Activated T-cell treated with anti-CD3 and anti-CD28 coated beads, Interleukin-2, amount 50 U/mL, for 4 hours (primary cell): ENCODE data around the gene TDO2. TPM values are rescaled to one million over a fixed set of nuclear protein-coding genes. Genes with fewer than 3 reads are reported as not detected.
"Not testable (repeated sequence)": the region's sequence is repeated elsewhere in the genome, so short reads cannot be mapped to it uniquely, and the experiment has no call there.

Experiments used
- ATAC-seq, 2 donors: fragments of 200-7000 bp; cut with Tn5 transposase; one replicate each; pipeline ENCODE4 v1.10.0; 2021
- DNase-seq: peaks from one replicate; pipeline ENCODE4 v3.0.0-alpha.2; 2020
- H3K27me3 Mint-ChIP-seq: one replicate; pipeline ENCODE4 v1.8.0; 2021; ENCODE audit warnings: low read depth, mixed read lengths
- H3K36me3 Mint-ChIP-seq: one replicate; pipeline ENCODE4 v1.8.0; 2022; ENCODE audit warnings: mixed read lengths; ENCODE audit not compliant: insufficient read depth
- H3K4me1 Mint-ChIP-seq: one replicate; pipeline ENCODE4 v1.8.0; 2021; ENCODE audit warnings: low read depth, mixed read lengths
- H3K4me3 Mint-ChIP-seq: one replicate; pipeline ENCODE4 v1.8.0; 2021; ENCODE audit warnings: mild to moderate bottlenecking, moderate library complexity, mixed read lengths
- H3K9me3 Mint-ChIP-seq: one replicate; pipeline ENCODE4 v1.8.0; 2021; ENCODE audit warnings: mixed read lengths
- total RNA-seq, 3 donors: library from RNA; stranded (reverse); gene quantifications; one replicate each; pipeline ENCODE4 v1.2.1, GENCODE V29; 2021

The TDO2 gene
- total RNA-seq, 3 donors from 2014 or later = 0.16 TPM; not detected in 2

DNA sequence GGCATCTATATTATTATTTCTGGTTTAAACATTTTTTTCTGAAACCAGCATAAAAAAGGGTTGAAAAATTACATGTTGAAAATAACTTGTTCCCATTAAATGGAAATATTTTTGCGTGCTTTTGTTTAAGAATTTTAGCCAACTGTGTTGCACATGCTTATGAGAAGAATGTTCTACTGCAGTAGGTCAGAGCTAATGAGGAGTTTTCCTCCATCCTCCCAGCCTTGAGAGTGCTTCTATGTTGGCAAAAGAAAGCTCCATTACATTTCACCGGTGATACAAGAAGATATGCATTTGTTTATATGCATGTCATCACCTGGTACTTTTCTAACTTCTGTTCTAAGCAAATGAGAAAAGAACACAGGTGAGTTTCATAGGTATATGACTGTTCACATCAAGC lies 13.6 kb upstream of the TDO2 start:
- peaks cover 8% of the 10 kb centered on the region for H3K27me3 Mint-ChIP-seq
- no peak overlapping the region for H3K4me3 Mint-ChIP-seq
- no peak for DNase-seq
- no peaks in the 10 kb centered on the region for H3K4me1 Mint-ChIP-seq
- ATAC-seq = no peak
- H3K9me3 Mint-ChIP-seq = no peaks in the 10 kb centered on the region
- no peaks in the 10 kb centered on the region for H3K36me3 Mint-ChIP-seq

DNA sequence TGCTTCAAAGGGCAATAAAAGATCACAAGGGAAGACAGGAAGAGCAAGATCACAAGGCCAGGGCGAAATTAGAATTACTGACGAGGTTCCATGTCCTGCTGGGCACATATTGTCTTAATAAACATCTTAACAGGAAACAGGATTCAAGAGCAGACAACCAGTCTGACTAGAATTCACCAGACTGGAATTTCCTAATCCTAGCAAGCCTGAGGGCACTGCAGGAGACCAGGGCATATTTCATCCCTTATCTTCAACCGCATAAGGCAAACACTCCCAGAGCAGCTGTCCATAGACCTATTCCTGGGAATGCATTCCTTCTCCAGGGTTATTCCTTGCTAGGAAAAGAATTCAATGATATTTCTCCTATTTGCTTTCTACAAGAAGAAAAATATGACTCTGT lies 12.4 kb upstream of the TDO2 start:
- H3K4me3 Mint-ChIP-seq = no peak overlapping the region
- no peaks in the 10 kb centered on the region for H3K36me3 Mint-ChIP-seq
- peaks cover 5% of the 10 kb centered on the region for H3K9me3 Mint-ChIP-seq
- peaks cover 8% of the 10 kb centered on the region for H3K27me3 Mint-ChIP-seq
- DNase-seq = no peak
- H3K4me1 Mint-ChIP-seq = no peaks in the 10 kb centered on the region
- no peak for ATAC-seq

DNA sequence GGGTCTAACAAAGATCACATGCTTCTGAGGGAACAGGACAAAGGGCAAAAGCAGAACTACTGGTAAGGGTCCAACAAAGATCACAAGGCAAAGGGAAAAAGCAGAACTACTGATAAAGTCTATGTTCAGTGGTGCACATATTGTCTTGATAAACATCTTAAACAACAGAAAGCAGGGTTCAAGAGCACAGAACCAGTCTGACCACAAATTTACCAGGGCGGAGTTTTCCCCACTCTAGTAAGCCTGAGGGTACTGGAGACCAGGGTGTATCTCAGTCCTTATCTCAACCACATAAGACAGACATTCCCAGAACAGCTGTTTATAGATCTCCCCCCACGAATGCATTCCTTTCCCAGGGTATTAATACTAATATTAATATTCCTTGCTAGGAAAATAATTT lies 5.1 kb upstream of the TDO2 start:
- not testable (repeated sequence) for H3K4me1 Mint-ChIP-seq, ATAC-seq, H3K27me3 Mint-ChIP-seq, H3K9me3 Mint-ChIP-seq, H3K36me3 Mint-ChIP-seq, H3K4me3 Mint-ChIP-seq, DNase-seq

DNA sequence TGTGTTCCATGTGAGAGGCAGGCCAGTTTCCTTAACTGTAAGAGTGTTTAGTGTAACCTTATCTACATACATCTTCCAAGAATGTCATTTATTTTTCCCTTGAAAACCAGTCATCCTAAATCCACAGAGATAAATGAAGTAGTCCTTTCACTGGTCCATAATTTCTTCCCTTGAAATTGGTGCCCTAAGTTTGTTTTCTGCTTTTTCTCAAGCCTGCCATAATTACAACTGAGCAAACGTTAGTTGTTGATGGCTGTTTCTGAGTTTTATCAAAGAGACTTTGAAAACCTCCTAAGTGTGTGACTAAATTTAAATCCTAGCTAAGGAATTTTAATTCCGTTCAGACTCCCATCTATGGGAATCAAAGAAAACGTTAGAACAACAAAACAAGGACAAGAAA lies 3.6 kb upstream of the TDO2 start:
- Mint-ChIP-seq H3K27me3 (peaks cover 3% of the 10 kb centered on the region), H3K4me3 (no peak overlapping the region), H3K4me1 (no peaks in the 10 kb centered on the region), H3K36me3 (no peaks in the 10 kb centered on the region), H3K9me3 (peaks cover 5% of the 10 kb centered on the region)
- ATAC-seq (no peak), DNase-seq (no peak)

DNA sequence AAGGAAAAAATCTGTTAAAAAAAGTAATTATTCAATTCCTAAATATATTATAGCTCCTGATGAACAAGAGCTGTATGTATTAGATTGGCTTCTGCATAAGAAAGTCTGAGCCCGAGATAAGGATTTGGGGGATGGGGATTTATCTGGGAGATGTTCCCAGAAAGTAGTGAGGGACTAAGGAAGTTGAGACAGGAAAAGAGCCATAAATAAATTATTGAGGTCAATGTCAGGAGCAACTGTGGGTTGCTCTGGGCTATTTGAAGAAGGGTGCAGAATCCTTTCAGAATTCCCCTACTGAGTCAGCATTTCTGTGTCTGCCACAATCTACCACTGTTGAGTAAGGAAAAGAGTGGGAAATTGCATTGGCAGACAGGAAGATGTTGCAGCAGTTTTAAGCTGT lies 3.1 kb upstream of the TDO2 start:
- no peaks in the 10 kb centered on the region for H3K4me1 Mint-ChIP-seq
- H3K4me3 Mint-ChIP-seq = no peak overlapping the region
- DNase-seq = no peak
- H3K36me3 Mint-ChIP-seq = no peaks in the 10 kb centered on the region
- H3K27me3 Mint-ChIP-seq = peaks cover 3% of the 10 kb centered on the region
- H3K9me3 Mint-ChIP-seq = peaks cover 3% of the 10 kb centered on the region
- no peak for ATAC-seq

DNA sequence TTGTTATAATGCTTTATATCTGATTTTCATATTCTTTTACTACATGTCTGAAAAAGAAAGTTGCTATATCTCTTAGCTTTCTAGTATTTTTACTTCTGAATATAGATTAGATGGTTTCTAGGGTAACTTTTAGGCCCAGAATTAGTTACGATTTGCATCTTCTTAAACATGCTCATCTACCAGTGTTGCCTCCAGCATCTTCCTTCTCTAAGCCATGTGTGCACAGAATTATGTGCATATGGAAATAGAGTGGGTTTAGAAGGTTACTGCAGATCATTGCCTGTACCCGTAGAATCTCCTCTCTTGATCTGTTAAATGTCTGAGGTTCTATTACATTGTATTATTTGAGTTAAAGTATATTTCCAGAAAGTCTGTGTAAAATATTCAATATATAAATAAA lies 2.5 kb upstream of the TDO2 start:
- no peaks in the 10 kb centered on the region for H3K36me3 Mint-ChIP-seq
- DNase-seq = no peak

DNA sequence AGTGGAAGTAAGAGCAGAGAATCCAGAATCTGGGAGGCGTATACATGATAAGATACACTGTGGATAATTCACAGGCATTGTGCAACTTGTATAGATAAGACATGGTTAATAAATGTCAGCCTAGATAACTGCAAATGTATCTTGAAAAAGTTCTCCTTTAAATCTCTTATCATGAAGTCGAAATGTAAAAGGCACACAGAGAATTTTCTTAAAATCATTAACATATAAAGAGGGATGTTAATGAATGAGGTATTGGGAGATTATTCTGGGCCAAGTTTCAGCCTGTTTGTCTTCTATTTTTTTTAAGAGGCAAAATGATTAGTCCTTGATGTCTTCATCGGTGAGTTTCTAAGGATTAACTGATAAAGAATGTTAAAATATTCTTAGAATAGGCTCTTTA lies 835 bp downstream of the TDO2 start:
- Mint-ChIP-seq H3K9me3 (no peaks in the 10 kb centered on the region), H3K27me3 (peaks cover 5% of the 10 kb centered on the region), H3K4me1 (no peaks in the 10 kb centered on the region), H3K36me3 (no peaks in the 10 kb centered on the region), H3K4me3 (no peak overlapping the region)
- no peak for ATAC-seq
- DNase-seq = no peak

More for the DNA sequence above, 2.5 kb upstream of the TDO2 start:
- H3K4me1 Mint-ChIP-seq = no peaks in the 10 kb centered on the region
- no peak overlapping the region for H3K4me3 Mint-ChIP-seq
- H3K27me3 Mint-ChIP-seq = peaks cover 3% of the 10 kb centered on the region
- H3K9me3 Mint-ChIP-seq = no peaks in the 10 kb centered on the region
- no peak for ATAC-seq

DNA sequence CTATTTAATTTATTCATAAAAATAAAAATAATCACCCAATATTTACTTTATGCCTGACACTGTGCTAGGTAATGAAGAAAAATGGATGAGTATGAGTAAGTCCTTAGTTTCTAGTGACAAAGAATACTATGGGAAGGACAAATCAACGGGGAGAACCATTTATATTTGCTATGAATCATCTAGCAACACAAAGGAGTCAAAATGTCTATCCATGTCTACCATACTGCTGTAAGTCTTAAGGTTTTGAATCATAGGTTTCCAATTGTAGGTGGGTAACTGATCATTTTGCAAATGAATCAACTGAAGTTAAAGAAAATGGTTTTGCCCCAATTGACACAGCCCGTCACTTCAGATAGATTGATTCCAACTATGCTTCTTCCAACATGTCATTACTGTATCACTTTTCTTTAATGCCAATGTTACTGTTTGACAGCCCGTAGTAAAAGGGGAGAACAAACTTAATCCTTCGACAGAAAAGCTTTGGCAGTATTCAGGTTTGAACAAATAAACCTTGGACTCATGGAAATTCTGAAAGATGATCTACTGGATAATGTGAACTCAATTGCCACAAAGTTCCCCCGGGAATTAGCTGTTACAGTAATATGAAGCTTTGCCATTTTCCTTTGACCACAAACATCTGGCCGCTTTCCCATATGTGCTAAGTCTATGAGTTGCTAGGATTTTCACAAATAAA lies 3.2 kb downstream of the TDO2 start:
- no peak overlapping the region for H3K4me3 Mint-ChIP-seq
- no peaks in the 10 kb centered on the region for H3K36me3 Mint-ChIP-seq
- DNase-seq = no peak
- peaks cover 2% of the 10 kb centered on the region for H3K27me3 Mint-ChIP-seq
- H3K9me3 Mint-ChIP-seq = no peaks in the 10 kb centered on the region
- ATAC-seq = no peak
- H3K4me1 Mint-ChIP-seq = no peaks in the 10 kb centered on the region

DNA sequence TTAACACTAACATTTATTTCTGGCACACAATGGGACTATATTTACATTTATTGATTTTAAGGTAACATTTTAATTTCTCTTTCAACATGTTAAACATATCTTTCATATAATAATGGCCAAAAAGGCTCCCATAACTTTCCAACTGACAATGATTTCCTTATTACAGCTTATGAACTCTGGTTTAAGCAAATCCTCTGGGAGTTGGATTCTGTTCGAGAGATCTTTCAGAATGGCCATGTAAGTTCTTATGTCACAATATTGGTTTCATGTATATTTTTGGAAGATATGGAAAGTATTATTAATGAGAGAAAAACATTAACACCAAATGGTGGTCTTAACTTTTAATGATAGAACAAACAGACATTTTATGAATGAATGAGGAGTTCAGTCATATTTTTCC lies 4.1 kb downstream of the TDO2 start:
- ATAC-seq (no peak), DNase-seq (no peak)
- no peak overlapping the region for H3K4me3 Mint-ChIP-seq
- peaks cover 2% of the 10 kb centered on the region for H3K27me3 Mint-ChIP-seq
- no peaks in the 10 kb centered on the region for H3K9me3 Mint-ChIP-seq
- no peaks in the 10 kb centered on the region for H3K4me1 Mint-ChIP-seq
- H3K36me3 Mint-ChIP-seq = no peaks in the 10 kb centered on the region

DNA sequence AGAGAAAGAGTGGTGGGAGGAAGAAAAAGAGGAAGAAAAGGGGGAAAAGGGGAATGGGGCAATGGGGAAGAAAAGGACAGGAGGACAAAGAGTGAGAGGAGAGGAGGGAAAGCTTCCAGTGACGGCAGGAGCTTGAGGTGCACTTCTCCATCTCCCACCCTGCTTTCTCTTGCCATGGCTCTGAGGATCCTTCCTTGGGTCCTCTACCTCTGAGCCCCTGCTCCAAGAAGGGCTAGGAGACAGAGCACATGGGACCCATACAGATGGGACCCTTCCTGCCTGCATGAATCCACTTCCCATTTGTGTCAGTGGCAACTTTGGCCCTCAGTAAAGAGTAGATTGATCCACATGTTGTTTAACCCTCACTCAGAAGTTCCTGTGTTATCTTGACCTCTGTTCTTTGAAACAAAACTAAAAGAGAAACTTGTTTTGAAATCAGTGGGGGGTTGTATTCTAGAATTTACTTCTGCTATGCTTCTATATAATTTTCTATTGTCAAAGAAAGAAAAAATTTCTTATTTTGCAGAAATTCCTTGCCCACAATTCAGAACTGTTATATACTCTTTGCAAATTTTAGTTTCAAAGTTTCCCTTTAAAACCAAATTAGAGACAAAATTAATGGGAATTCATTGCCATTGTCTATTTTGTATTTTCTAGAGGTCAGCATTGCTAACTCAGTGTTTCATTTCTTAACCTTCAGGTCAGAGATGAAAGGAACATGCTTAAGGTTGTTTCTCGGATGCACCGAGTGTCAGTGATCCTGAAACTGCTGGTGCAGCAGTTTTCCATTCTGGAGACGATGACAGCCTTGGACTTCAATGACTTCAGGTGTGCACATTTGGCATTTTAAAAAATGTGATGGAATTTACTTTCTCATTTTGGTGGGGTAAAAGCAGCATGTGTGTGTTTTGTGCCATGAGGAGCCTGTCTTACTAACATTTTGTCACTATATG lies 5.0 kb downstream of the TDO2 start:
- H3K9me3 Mint-ChIP-seq = no peaks in the 10 kb centered on the region
- H3K36me3 Mint-ChIP-seq = no peaks in the 10 kb centered on the region
- DNase-seq = no peak
- H3K4me3 Mint-ChIP-seq = no peak overlapping the region
- H3K27me3 Mint-ChIP-seq = peaks cover 2% of the 10 kb centered on the region
- H3K4me1 Mint-ChIP-seq = no peaks in the 10 kb centered on the region
- no peak for ATAC-seq

DNA sequence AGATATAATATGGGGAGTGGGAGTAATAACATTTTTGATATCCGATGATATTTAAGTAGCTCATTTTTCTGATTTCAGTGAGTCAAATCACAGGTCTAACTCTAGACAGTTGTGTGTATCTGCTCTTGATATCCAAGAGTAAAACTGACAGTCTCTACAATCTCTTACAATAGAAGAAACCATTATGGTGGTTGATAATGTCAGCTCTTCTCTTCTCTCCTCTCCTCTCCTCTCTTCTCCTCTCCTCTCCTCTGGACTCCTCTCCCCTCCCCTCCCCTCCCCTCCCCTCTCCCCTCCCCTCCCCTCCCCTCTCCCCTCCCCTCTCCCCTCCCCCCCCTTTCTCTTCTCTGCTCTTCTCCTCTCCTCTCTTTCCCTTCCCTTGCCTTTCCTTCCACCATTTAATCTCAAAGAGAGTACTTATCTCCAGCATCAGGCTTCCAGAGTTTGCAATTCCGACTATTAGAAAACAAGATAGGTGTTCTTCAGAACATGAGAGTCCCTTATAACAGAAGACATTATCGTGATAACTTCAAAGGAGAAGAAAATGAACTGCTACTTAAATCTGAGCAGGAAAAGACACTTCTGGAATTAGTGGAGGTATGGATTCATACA lies 6.2 kb downstream of the TDO2 start:
- ATAC-seq = no peak
- Mint-ChIP-seq H3K27me3 (peaks cover 2% of the 10 kb centered on the region), H3K36me3 (no peaks in the 10 kb centered on the region), H3K4me1 (no peaks in the 10 kb centered on the region), H3K4me3 (no peak overlapping the region), H3K9me3 (no peaks in the 10 kb centered on the region)
- no peak for DNase-seq

DNA sequence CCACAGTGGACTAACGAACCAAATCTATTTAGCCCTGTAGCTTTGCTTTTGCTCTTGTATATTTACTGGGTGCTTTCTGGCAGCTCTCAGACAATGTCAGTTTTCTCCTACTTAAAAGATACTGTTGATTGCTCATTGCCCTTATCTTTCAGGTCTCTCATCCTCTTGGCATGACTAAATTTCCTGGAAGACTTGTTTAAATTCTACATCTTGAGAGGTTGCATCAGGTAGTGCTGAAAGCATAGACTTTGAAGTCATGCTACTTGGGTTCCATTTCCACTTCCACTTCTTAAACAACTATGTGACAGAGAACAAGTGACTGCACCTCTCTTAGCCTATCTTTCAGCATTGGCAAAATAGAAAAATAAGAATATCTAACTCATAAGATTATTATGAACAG lies 8.4 kb downstream of the TDO2 start:
- no peak for DNase-seq
- Mint-ChIP-seq H3K4me3 (no peak overlapping the region), H3K9me3 (no peaks in the 10 kb centered on the region), H3K4me1 (no peaks in the 10 kb centered on the region), H3K36me3 (no peaks in the 10 kb centered on the region), H3K27me3 (peaks cover 2% of the 10 kb centered on the region)
- no peak for ATAC-seq

DNA sequence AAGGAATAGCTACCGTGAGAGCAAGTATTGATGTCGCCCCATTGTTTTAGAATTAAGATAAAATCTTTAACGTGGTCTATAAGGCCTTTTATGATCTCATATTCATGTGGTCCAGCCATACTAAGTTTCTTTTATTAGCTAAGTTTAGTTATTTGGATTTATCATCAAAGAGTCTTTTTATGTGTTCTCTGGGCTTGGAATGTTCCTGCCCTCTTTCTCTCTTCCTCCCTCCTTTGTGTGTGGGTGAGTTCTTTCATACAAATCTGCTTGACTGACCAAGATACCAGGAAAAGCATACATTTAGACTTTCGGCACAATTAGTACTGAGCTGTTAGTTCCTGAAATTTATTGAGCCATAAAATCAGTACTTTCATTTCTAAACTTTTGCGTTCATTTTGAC lies 11.3 kb downstream of the TDO2 start:
- DNase-seq (no peak), ATAC-seq (no peak)
- Mint-ChIP-seq H3K4me3 (no peak overlapping the region), H3K27me3 (peaks cover 3% of the 10 kb centered on the region), H3K4me1 (no peaks in the 10 kb centered on the region), H3K9me3 (no peaks in the 10 kb centered on the region), H3K36me3 (no peaks in the 10 kb centered on the region)

DNA sequence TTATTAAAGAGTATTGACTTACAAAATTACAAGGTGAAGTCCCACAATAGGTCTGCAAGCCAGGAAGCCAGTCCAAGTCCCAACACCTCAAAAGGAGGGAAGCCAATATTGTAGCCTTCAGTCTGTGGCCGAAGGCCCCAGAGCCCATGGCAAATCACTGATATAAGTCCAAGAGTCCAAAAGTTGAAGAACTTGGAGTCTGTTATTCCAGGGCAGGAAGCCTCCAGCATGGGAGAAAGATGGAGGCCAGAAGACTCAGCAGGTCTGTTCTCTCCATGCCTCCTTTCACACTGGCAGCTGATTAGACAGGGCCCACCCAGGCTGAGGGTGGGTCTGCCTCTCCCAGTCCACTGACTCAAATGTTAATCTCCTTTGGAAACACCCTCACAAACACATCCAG lies 18.1 kb downstream of the TDO2 start:
- ATAC-seq = no peak
- H3K9me3 Mint-ChIP-seq = no peaks in the 10 kb centered on the region
- H3K36me3 Mint-ChIP-seq = peaks cover 33% of the 10 kb centered on the region
- H3K4me1 Mint-ChIP-seq = no peaks in the 10 kb centered on the region
- peaks cover 3% of the 10 kb centered on the region for H3K27me3 Mint-ChIP-seq
- H3K4me3 Mint-ChIP-seq = no peak overlapping the region
- no peak for DNase-seq

DNA sequence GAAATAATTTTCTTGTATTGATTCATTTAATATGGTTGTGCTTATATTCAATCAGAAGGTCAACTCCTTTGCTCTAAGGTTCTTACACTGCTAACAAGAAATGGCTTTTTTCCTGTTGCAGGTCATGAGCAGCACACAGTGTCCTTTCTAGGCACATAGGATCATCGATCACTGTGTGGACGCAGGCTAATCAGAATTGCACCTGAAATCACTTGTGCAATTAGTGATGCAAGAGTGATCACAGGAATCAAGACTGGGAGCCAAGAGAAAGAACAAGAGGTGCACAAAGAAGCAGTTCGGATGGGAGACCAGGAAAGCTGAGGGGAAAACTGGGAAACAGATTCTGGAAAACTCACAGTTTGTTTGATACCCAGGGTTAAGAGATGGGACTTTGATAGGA lies 21.1 kb downstream of the TDO2 start:
- DNase-seq = no peak
- Mint-ChIP-seq H3K4me1 (no peaks in the 10 kb centered on the region), H3K36me3 (peaks cover 48% of the 10 kb centered on the region), H3K27me3 (no peaks in the 10 kb centered on the region), H3K9me3 (no peaks in the 10 kb centered on the region), H3K4me3 (no peak overlapping the region)
- no peak for ATAC-seq
